Muscle layer of duodenum (tissue), 2 donors: Measurements from ENCODE around the gene PTPRT.

Experiments used
- H3K27ac ChIP-seq: one replicate; pipeline ENCODE4 v1.7.0; 2013; ENCODE audit warnings: mild to moderate bottlenecking, low read length
- H3K27me3 ChIP-seq: one replicate; pipeline ENCODE4 v1.7.0; 2013; ENCODE audit warnings: low read depth, mild to moderate bottlenecking, control low read depth, low read length
- H3K36me3 ChIP-seq, 2 donors: one replicate each; pipeline ENCODE4 v1.7.0; 2013; ENCODE audit warnings: low read length in 2 of 2, control low read depth in 1 of 2, mild to moderate bottlenecking in 1 of 2; ENCODE audit not compliant: insufficient read depth in 2 of 2, control insufficient read depth in 1 of 2
- H3K4me1 ChIP-seq, 2 donors: one replicate each; pipeline ENCODE4 v1.7.0; 2013; ENCODE audit warnings: low read length in 2 of 2, mild to moderate bottlenecking in 2 of 2, control low read depth in 1 of 2, moderate library complexity in 1 of 2; ENCODE audit not compliant: insufficient read depth in 2 of 2, control insufficient read depth in 1 of 2
- H3K4me3 ChIP-seq, 2 donors: one replicate each; pipeline ENCODE4 v1.7.0; 2013; ENCODE audit warnings: low read length in 2 of 2, low read depth in 1 of 2, mild to moderate bottlenecking in 1 of 2
- H3K9me3 ChIP-seq, 2 donors: one replicate each; pipeline ENCODE4 v1.7.0; 2013; ENCODE audit warnings: low read length in 2 of 2, control low read depth in 1 of 2, mild to moderate bottlenecking in 1 of 2; ENCODE audit not compliant: control insufficient read depth in 1 of 2
- donor health status: healthy.

PTPRT gene

GRCh38 chr20:42095221-42095620, 1094.5 kb downstream of the PTPRT start:
- no peaks in the 10 kb centered on the region for H3K9me3 ChIP-seq
- H3K27ac ChIP-seq: no peak overlapping the region
- H3K4me3 ChIP-seq: no peak overlapping the region
- H3K36me3 ChIP-seq: no peaks in the 10 kb centered on the region
- no peaks in the 10 kb centered on the region for H3K4me1 ChIP-seq
- H3K27me3 ChIP-seq: no peaks in the 10 kb centered on the region

- H3K27ac ChIP-seq: no peak overlapping the region
Measured at GRCh38 chr20:42093542-42094440, 1095.9 kb downstream of the PTPRT start.

GRCh38 chr20:42093041-42093440, 1096.7 kb downstream of the PTPRT start:
- no peaks in the 10 kb centered on the region for H3K4me1 ChIP-seq
- no peak overlapping the region for H3K4me3 ChIP-seq
- no peaks in the 10 kb centered on the region for H3K27me3 ChIP-seq
- no peaks in the 10 kb centered on the region for H3K9me3 ChIP-seq
- no peak overlapping the region for H3K27ac ChIP-seq
- H3K36me3 ChIP-seq: no peaks in the 10 kb centered on the region

More at GRCh38 chr20:42093542-42094440, 1095.9 kb downstream of the PTPRT start:
- no peaks in the 10 kb centered on the region for H3K4me1 ChIP-seq
- H3K27me3 ChIP-seq: no peaks in the 10 kb centered on the region
- H3K4me3 ChIP-seq: no peak overlapping the region
- no peaks in the 10 kb centered on the region for H3K36me3 ChIP-seq
- H3K9me3 ChIP-seq: no peaks in the 10 kb centered on the region

- H3K27me3 ChIP-seq: no peaks in the 10 kb centered on the region
- no peak overlapping the region for H3K4me3 ChIP-seq
- H3K9me3 ChIP-seq: no peaks in the 10 kb centered on the region
- no peaks in the 10 kb centered on the region for H3K36me3 ChIP-seq
- peaks cover 0 to 6% of the 10 kb centered on the region in 2 donors for H3K4me1 ChIP-seq
- H3K27ac ChIP-seq: no peak overlapping the region
Measured at GRCh38 chr20:42085366-42085765, 1104.3 kb downstream of the PTPRT start.

GRCh38 chr20:42083280-42083679, 1106.4 kb downstream of the PTPRT start:
- H3K36me3 ChIP-seq: no peaks in the 10 kb centered on the region
- no peaks in the 10 kb centered on the region for H3K27me3 ChIP-seq
- H3K9me3 ChIP-seq: no peaks in the 10 kb centered on the region
- no peak overlapping the region for H3K4me3 ChIP-seq
- peaks cover 0 to 6% of the 10 kb centered on the region in 2 donors for H3K4me1 ChIP-seq
- no peak overlapping the region for H3K27ac ChIP-seq

- Histone ChIP-seq H3K27ac (no peak overlapping the region), H3K27me3 (no peaks in the 10 kb centered on the region), H3K4me3 (no peak overlapping the region), H3K9me3 (no peaks in the 10 kb centered on the region), H3K36me3 (no peaks in the 10 kb centered on the region), H3K4me1 (peaks cover 0 to 6% of the 10 kb centered on the region in 2 donors)
Measured at GRCh38 chr20:42082611-42083010, 1107.1 kb downstream of the PTPRT start.

- Histone ChIP-seq H3K36me3 (no peaks in the 10 kb centered on the region), H3K27ac (no peak overlapping the region), H3K4me1 (peaks cover 0 to 6% of the 10 kb centered on the region in 2 donors), H3K9me3 (no peaks in the 10 kb centered on the region), H3K4me3 (no peak overlapping the region), H3K27me3 (no peaks in the 10 kb centered on the region)
Measured at GRCh38 chr20:42080956-42081355, 1108.8 kb downstream of the PTPRT start.

- no peaks in the 10 kb centered on the region for H3K9me3 ChIP-seq
- H3K27me3 ChIP-seq: no peaks in the 10 kb centered on the region
- no peak overlapping the region for H3K4me3 ChIP-seq
- no peaks in the 10 kb centered on the region for H3K36me3 ChIP-seq
- H3K27ac ChIP-seq: no peak overlapping the region
- H3K4me1 ChIP-seq: peaks cover 0 to 12% of the 10 kb centered on the region in 2 donors
Measured at GRCh38 chr20:42074944-42075343, 1114.8 kb downstream of the PTPRT start.

- Histone ChIP-seq H3K36me3 (no peaks in the 10 kb centered on the region), H3K27ac (no peak overlapping the region), H3K27me3 (no peaks in the 10 kb centered on the region), H3K4me3 (no peak overlapping the region), H3K4me1 (no peaks in the 10 kb centered on the region), H3K9me3 (no peaks in the 10 kb centered on the region)
Measured at GRCh38 chr20:42067596-42067995, 1122.1 kb downstream of the PTPRT start.

- Histone ChIP-seq H3K9me3 (no peaks in the 10 kb centered on the region), H3K4me1 (no peaks in the 10 kb centered on the region), H3K27me3 (no peaks in the 10 kb centered on the region), H3K4me3 (no peak overlapping the region), H3K36me3 (no peaks in the 10 kb centered on the region), H3K27ac (no peak overlapping the region)
Measured at GRCh38 chr20:42067174-42067573, 1122.5 kb downstream of the PTPRT start.

- H3K27me3 ChIP-seq: no peaks in the 10 kb centered on the region
- H3K4me3 ChIP-seq: no peak overlapping the region
- no peaks in the 10 kb centered on the region for H3K4me1 ChIP-seq
- no peaks in the 10 kb centered on the region for H3K36me3 ChIP-seq
- H3K27ac ChIP-seq: no peak overlapping the region
- H3K9me3 ChIP-seq: no peaks in the 10 kb centered on the region
Measured at GRCh38 chr20:42063141-42063540, 1126.6 kb downstream of the PTPRT start.

GRCh38 chr20:42053350-42053749, 1136.4 kb downstream of the PTPRT start:
- Histone ChIP-seq H3K27ac (no peak overlapping the region), H3K4me1 (no peaks in the 10 kb centered on the region), H3K27me3 (no peaks in the 10 kb centered on the region), H3K9me3 (no peaks in the 10 kb centered on the region), H3K36me3 (no peaks in the 10 kb centered on the region), H3K4me3 (no peak overlapping the region)
